ENCODE measurements around the gene BLMH.

GRCh38 chr17:30234964-30235363 lies 56.8 kb downstream of the BLMH start:
- TF ChIP-seq CTCF (IDR thresholded peaks at IDR 0.05; ENCODE audit: poor library complexity), result no peak
- no peak for TF ChIP-seq EZH2 (IDR thresholded peaks at IDR 0.05; ENCODE audit: borderline replicate concordance)

All from hepatocyte (in vitro differentiated cells).